HEK293 (cell line): ENCODE measurements around the gene MAK.

ENCODE experiments used
- CTCF ChIA-PET: fragments of 350-600 bp; formaldehyde crosslinking; extraction: SDS; loops from one replicate; lab custom pipeline; 2021; ENCODE audit warnings: antibody characterized with exemption; lab: Yijun Ruan, JAX
- POLR2A ChIA-PET: fragments of 300-600 bp; formaldehyde crosslinking; extraction: SDS; loops from one replicate; lab custom pipeline; 2020; ENCODE audit warnings: antibody characterized with exemption, inconsistent platforms; lab: Yijun Ruan, JAX
- H3K27ac ChIP-seq: fragments of 200-500 bp; sonication (Bioruptor generic); 2 replicates; pipeline ENCODE4 v1.5.1; 2014; ENCODE audit warnings: low read depth, low read length, control low read depth, inconsistent platforms; ENCODE audit errors: extremely low read depth
- H3K36me3 ChIP-seq, 2 experiments: fragments of 200-500 bp in 1 of 2; sonication (Bioruptor generic) in 1 of 2; 1 replicate in 1 of 2; 2 replicates in 1 of 2; pipeline ENCODE4 v1.5.1; 2014 to 2017; ENCODE audit warnings: inconsistent platforms in 2 of 2, low read length in 2 of 2; ENCODE audit not compliant: control insufficient read depth in 2 of 2, insufficient read depth in 1 of 2
- H3K4me1 ChIP-seq: fragments of 200-500 bp; sonication (Bioruptor generic); 2 replicates; pipeline ENCODE4 v1.5.1; 2014; ENCODE audit warnings: mild to moderate bottlenecking, low read length, inconsistent platforms; ENCODE audit not compliant: control insufficient read depth, insufficient read depth
- H3K4me3 ChIP-seq: 2 replicates; pipeline ENCODE4 v1.5.1; 2011; ENCODE audit warnings: low read depth, mild to moderate bottlenecking, control low read depth, low read length, moderate library complexity
- H3K9me3 ChIP-seq: fragments of 200-500 bp; sonication (Bioruptor generic); 2 replicates; pipeline ENCODE4 v1.5.1; 2014; ENCODE audit warnings: low read depth, low read length, inconsistent platforms; ENCODE audit not compliant: control insufficient read depth, insufficient read depth
- PRDM1 ChIP-seq: fragments of 450-650 bp; formaldehyde crosslinking; IDR thresholded peaks from 2 replicates; pipeline ENCODE4; 2016; ENCODE audit warnings: missing biosample characterization, missing genetic modification characterization
- SCRT1 ChIP-seq: fragments of 450-650 bp; formaldehyde crosslinking; IDR thresholded peaks from 2 replicates; pipeline ENCODE4 v1.5.1; 2016; ENCODE audit warnings: missing biosample characterization, missing genetic modification characterization, borderline replicate concordance
- ZBTB17 ChIP-seq: fragments of 450-650 bp; formaldehyde crosslinking; IDR thresholded peaks from 2 replicates; pipeline ENCODE4 v1.5.1; 2016; ENCODE audit warnings: missing biosample characterization, missing genetic modification characterization
- ZFP37 ChIP-seq: fragments of 450-650 bp; formaldehyde crosslinking; IDR thresholded peaks from 2 replicates; pipeline ENCODE4 v1.5.1; 2016; ENCODE audit warnings: missing biosample characterization, missing genetic modification characterization
- ZNF157 ChIP-seq: fragments of 450-650 bp; formaldehyde crosslinking; IDR thresholded peaks from 2 replicates; pipeline ENCODE4 v1.5.1; 2016; ENCODE audit warnings: missing biosample characterization, missing genetic modification characterization
- ZNF2 ChIP-seq: fragments of 450-650 bp; formaldehyde crosslinking; IDR thresholded peaks from 2 replicates; pipeline ENCODE4 v1.5.1; 2016; ENCODE audit warnings: missing biosample characterization, missing genetic modification characterization
- ZNF335 ChIP-seq: fragments of 450-650 bp; formaldehyde crosslinking; conservative IDR thresholded peaks from 2 replicates; pipeline ENCODE4 v1.5.1; 2016; ENCODE audit warnings: missing biosample characterization, missing genetic modification characterization
- ZNF341 ChIP-seq: fragments of 450-650 bp; formaldehyde crosslinking; IDR thresholded peaks from 2 replicates; pipeline ENCODE4; 2016; ENCODE audit warnings: low read depth, missing biosample characterization, missing genetic modification characterization
- ZNF391 ChIP-seq: fragments of 450-650 bp; formaldehyde crosslinking; IDR thresholded peaks from 2 replicates; pipeline ENCODE4 v1.5.1; 2016; ENCODE audit warnings: low read depth, missing biosample characterization, missing genetic modification characterization, borderline replicate concordance
- ZNF629 ChIP-seq: fragments of 450-650 bp; formaldehyde crosslinking; IDR thresholded peaks from 2 replicates; pipeline ENCODE4 v1.5.1; 2017; ENCODE audit warnings: missing biosample characterization, missing genetic modification characterization
- ZNF658 ChIP-seq: fragments of 450-650 bp; formaldehyde crosslinking; IDR thresholded peaks from 2 replicates; pipeline ENCODE4; 2016; ENCODE audit warnings: missing biosample characterization, missing genetic modification characterization
- ZNF660 ChIP-seq: fragments of 450-650 bp; IDR thresholded peaks from 2 replicates; pipeline ENCODE4 v1.5.1; 2018; ENCODE audit warnings: missing biosample characterization, mild to moderate bottlenecking, missing genetic modification characterization
- ZNF664 ChIP-seq: fragments of 450-650 bp; formaldehyde crosslinking; IDR thresholded peaks from 2 replicates; pipeline ENCODE4 v1.5.1; 2016; ENCODE audit warnings: missing biosample characterization, missing genetic modification characterization
- ZNF747 ChIP-seq: fragments of 450-650 bp; formaldehyde crosslinking; IDR thresholded peaks from 2 replicates; pipeline ENCODE4 v1.5.1; 2016; ENCODE audit warnings: missing biosample characterization, missing genetic modification characterization
- ZNF776 ChIP-seq: fragments of 450-650 bp; formaldehyde crosslinking; IDR thresholded peaks from 2 replicates; pipeline ENCODE4 v1.5.0; 2017; ENCODE audit warnings: missing biosample characterization, missing genetic modification characterization, borderline replicate concordance
- ZNF792 ChIP-seq: fragments of 450-650 bp; formaldehyde crosslinking; IDR thresholded peaks from 2 replicates; pipeline ENCODE4 v1.5.1; 2016; ENCODE audit warnings: missing biosample characterization, missing genetic modification characterization
- ZXDB ChIP-seq: fragments of 450-650 bp; formaldehyde crosslinking; IDR thresholded peaks from 2 replicates; pipeline ENCODE4 v1.5.1; 2016; ENCODE audit warnings: missing biosample characterization, missing genetic modification characterization
- TF ChIP-seq, protein P1 (sequence below): fragments of 450-650 bp; formaldehyde crosslinking; IDR thresholded peaks from 2 replicates; pipeline ENCODE4 v1.5.1; 2016; ENCODE audit warnings: missing biosample characterization, missing genetic modification characterization
- TF ChIP-seq, protein P2 (sequence below): fragments of 450-650 bp; formaldehyde crosslinking; conservative IDR thresholded peaks from 2 replicates; pipeline ENCODE4 v1.5.1; 2016; ENCODE audit warnings: low read depth, missing biosample characterization, missing genetic modification characterization
- TF ChIP-seq, protein P3 (sequence below): fragments of 450-650 bp; formaldehyde crosslinking; optimal IDR thresholded peaks from 2 replicates; pipeline ENCODE3; 2016; ENCODE audit warnings: missing biosample characterization, mild to moderate bottlenecking, missing genetic modification characterization
- TF ChIP-seq, protein P4 (sequence below): fragments of 450-650 bp; formaldehyde crosslinking; IDR thresholded peaks from 2 replicates; pipeline ENCODE4 v1.5.1; 2016; ENCODE audit warnings: missing biosample characterization, missing genetic modification characterization, low read depth

Gene MAK

DNA sequence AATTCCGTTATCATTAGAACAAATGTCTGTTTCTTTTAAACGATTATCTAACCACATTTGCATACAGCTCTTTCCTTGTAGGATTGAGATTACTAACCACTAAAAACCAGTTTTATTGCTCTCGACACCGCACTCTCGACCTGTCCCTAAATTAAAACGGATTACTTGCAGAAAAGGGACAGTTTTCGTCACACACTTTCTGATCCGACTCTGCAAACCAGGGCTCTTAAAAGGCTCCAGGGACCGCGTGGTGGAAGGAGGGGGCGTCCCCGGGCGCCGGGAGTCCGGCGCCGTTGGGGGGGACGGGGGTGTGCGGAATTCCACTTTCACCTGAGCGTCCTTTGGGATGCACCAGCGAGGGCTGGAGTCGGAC is 731 bp downstream of the MAK start (continued):
- TF ChIP-seq ZNF2 (no peak), ZXDB (tag by site-specific recombination) (no peak), ZBTB17 (tag by site-specific recombination) (peak; percentile 14; the same call in 1 of the 2 replicates), ZNF629 (no peak), ZFP37 (no peak)

DNA sequence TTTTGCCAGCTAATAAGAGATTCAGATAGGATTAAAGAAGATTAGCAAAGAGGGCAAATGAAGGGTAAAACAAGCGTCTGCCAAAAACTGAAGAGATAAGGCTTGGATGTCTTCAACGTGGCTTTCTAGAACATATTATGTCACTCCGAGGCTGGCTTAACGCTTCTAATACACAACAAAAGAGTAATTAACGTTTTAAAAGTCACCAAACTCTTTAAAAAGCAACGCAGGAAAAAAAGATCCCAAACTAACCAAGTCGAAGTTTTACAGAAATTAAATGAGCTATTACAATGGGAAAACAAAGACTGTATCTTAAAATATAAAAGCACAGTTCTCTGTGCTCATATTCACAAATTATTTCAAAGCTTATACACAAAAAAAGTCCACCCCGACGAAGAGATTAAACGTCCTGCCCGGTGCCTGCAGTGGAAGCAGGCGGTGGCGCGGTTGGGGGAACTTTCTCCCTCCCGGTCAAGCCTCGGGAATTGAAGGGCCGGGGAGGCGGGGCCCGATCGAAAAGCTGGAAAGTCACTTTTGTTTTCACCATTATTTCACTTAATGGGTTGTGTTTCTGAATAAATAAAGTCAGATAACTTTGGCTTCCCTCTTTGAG is 1.2 kb downstream of the MAK start:
- H3K4me3 ChIP-seq: peak overlapping the region; percentile 54
- POLR2A ChIA-PET: interaction anchor here (0.6 to 1.2 kb wide), 4 partner anchors 12 to 115 kb away, joined by 3 to 5 read pairs (median 4); partner anchors contain the start of genes SYCP2L and TMEM14C
- no peaks in the 10 kb centered on the region for H3K9me3 ChIP-seq
- CTCF ChIA-PET: interaction anchor here (0.6 to 1.6 kb wide), 10 partner anchors 8 to 1531 kb away, joined by 3 to 5 read pairs (median 3); partner anchors contain the start of gene SYCP2L
- TF ChIP-seq ZNF660 (tag by site-specific recombination) (no peak), PRDM1 (peak; percentile 94), ZNF664 (tag by site-specific recombination) (peak; percentile 95), ZNF747 (tag by site-specific recombination) (no peak), ZBTB17 (tag by site-specific recombination) (0 out of 2 replicates have a peak, but pooled peaks have one; percentile 4), ZNF341 (tag by site-specific recombination) (peak; percentile 85), ZNF391 (tag by site-specific recombination) (0 out of 2 replicates have a peak, but pooled peaks have one; percentile 8), ZNF335 (tag by site-specific recombination) (0 out of 2 replicates have a peak, but pooled peaks have one; percentile 46)
- TF ChIP-seq, protein P1, sequence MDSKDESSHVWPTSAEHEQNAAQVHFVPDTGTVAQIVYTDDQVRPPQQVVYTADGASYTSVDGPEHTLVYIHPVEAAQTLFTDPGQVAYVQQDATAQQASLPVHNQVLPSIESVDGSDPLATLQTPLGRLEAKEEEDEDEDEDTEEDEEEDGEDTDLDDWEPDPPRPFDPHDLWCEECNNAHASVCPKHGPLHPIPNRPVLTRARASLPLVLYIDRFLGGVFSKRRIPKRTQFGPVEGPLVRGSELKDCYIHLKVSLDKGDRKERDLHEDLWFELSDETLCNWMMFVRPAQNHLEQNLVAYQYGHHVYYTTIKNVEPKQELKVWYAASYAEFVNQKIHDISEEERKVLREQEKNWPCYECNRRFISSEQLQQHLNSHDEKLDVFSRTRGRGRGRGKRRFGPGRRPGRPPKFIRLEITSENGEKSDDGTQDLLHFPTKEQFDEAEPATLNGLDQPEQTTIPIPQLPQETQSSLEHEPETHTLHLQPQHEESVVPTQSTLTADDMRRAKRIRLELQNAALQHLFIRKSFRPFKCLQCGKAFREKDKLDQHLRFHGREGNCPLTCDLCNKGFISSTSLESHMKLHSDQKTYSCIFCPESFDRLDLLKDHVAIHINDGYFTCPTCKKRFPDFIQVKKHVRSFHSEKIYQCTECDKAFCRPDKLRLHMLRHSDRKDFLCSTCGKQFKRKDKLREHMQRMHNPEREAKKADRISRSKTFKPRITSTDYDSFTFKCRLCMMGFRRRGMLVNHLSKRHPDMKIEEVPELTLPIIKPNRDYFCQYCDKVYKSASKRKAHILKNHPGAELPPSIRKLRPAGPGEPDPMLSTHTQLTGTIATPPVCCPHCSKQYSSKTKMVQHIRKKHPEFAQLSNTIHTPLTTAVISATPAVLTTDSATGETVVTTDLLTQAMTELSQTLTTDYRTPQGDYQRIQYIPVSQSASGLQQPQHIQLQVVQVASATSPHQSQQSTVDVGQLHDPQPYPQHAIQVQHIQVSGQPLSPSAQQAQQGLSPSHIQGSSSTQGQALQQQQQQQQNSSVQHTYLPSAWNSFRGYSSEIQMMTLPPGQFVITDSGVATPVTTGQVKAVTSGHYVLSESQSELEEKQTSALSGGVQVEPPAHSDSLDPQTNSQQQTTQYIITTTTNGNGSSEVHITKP: 0 out of 2 replicates have a peak, but pooled peaks have one; percentile 29
- TF ChIP-seq, protein P2, sequence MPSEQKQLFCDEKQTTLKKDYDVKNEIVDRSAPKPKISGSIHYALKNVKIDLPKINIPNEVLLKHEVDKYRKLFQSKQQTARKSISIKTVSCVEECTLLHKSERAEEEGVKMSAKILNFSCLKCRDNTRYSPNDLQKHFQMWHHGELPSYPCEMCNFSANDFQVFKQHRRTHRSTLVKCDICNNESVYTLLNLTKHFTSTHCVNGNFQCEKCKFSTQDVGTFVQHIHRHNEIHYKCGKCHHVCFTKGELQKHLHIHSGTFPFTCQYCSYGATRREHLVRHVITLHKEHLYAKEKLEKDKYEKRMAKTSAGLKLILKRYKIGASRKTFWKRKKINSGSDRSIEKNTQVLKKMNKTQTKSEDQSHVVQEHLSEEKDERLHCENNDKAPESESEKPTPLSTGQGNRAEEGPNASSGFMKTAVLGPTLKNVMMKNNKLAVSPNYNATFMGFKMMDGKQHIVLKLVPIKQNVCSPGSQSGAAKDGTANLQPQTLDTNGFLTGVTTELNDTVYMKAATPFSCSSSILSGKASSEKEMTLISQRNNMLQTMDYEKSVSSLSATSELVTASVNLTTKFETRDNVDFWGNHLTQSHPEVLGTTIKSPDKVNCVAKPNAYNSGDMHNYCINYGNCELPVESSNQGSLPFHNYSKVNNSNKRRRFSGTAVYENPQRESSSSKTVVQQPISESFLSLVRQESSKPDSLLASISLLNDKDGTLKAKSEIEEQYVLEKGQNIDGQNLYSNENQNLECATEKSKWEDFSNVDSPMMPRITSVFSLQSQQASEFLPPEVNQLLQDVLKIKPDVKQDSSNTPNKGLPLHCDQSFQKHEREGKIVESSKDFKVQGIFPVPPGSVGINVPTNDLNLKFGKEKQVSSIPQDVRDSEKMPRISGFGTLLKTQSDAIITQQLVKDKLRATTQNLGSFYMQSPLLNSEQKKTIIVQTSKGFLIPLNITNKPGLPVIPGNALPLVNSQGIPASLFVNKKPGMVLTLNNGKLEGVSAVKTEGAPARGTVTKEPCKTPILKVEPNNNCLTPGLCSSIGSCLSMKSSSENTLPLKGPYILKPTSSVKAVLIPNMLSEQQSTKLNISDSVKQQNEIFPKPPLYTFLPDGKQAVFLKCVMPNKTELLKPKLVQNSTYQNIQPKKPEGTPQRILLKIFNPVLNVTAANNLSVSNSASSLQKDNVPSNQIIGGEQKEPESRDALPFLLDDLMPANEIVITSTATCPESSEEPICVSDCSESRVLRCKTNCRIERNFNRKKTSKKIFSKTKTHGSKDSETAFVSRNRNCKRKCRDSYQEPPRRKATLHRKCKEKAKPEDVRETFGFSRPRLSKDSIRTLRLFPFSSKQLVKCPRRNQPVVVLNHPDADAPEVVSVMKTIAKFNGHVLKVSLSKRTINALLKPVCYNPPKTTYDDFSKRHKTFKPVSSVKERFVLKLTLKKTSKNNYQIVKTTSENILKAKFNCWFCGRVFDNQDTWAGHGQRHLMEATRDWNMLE (tag by site-specific recombination): no peak
- H3K4me1 ChIP-seq: peaks cover 3% of the 10 kb centered on the region; the same call in 1 of the 2 replicates
- H3K36me3 ChIP-seq: no peaks in the 10 kb centered on the region
- H3K27ac ChIP-seq: no peak overlapping the region; the same call in 1 of the 2 replicates

DNA sequence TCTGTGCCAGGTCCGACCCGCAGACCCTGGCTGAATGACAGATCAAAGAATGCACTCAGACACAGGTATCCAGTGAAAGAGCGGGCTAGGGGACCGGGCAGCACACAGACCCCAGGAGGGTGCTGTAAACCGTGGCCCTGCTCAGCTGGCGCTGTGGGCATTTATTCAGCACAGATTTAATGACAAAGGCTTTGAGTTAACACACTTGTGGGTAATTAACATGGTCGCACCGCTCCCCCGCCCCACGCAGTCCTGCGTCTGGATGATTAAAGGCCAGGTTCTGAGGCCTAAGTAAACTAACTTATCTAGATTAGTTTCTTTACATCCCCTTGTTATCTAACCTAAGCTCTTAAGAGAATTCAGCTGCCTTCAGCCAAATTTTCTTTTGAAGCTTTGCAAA is 3.5 kb downstream of the MAK start:
- Histone ChIP-seq H3K4me1 (peaks cover 3% of the 10 kb centered on the region; the same call in 1 of the 2 replicates), H3K4me3 (no peak overlapping the region), H3K9me3 (no peaks in the 10 kb centered on the region), H3K36me3 (no peaks in the 10 kb centered on the region), H3K27ac (no peak overlapping the region)
- ChIA-PET CTCF (interaction anchor here (1.0 kb wide), 1 partner anchor 13 kb away, joined by 4 read pairs; no protein-coding TSS in a partner anchor), POLR2A (interaction anchor here (0.6 to 1.1 kb wide), 2 partner anchors 55 to 140 kb away, joined by 4 to 8 read pairs; partner anchors contain the start of genes C6orf52 and PAK1IP1)
- TF ChIP-seq ZNF776 (no peak), ZNF658 (tag by site-specific recombination) (no peak), ZNF157 (no peak), SCRT1 (tag by site-specific recombination) (no peak), ZNF792 (tag by site-specific recombination) (no peak)
- TF ChIP-seq, protein P3, sequence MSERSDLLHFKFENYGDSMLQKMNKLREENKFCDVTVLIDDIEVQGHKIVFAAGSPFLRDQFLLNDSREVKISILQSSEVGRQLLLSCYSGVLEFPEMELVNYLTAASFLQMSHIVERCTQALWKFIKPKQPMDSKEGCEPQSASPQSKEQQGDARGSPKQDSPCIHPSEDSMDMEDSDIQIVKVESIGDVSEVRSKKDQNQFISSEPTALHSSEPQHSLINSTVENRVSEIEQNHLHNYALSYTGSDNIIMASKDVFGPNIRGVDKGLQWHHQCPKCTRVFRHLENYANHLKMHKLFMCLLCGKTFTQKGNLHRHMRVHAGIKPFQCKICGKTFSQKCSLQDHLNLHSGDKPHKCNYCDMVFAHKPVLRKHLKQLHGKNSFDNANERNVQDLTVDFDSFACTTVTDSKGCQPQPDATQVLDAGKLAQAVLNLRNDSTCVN (tag by site-specific recombination): no peak
- TF ChIP-seq, protein P4, sequence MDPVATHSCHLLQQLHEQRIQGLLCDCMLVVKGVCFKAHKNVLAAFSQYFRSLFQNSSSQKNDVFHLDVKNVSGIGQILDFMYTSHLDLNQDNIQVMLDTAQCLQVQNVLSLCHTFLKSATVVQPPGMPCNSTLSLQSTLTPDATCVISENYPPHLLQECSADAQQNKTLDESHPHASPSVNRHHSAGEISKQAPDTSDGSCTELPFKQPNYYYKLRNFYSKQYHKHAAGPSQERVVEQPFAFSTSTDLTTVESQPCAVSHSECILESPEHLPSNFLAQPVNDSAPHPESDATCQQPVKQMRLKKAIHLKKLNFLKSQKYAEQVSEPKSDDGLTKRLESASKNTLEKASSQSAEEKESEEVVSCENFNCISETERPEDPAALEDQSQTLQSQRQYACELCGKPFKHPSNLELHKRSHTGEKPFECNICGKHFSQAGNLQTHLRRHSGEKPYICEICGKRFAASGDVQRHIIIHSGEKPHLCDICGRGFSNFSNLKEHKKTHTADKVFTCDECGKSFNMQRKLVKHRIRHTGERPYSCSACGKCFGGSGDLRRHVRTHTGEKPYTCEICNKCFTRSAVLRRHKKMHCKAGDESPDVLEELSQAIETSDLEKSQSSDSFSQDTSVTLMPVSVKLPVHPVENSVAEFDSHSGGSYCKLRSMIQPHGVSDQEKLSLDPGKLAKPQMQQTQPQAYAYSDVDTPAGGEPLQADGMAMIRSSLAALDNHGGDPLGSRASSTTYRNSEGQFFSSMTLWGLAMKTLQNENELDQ (tag by site-specific recombination): no peak
